Esophagus muscularis mucosa (tissue), 4 donors: ENCODE measurements around the gene NCOA3. TPM values are rescaled to one million over a fixed set of nuclear protein-coding genes. Genes with fewer than 3 reads are reported as not detected.
"Not testable (repeated sequence)": the region's sequence is repeated elsewhere in the genome, so short reads cannot be mapped to it uniquely, and the experiment has no call there.

Experiments used
- DNase-seq: peaks from one replicate; pipeline ENCODE4 v3.0.0-alpha.2; 2017; ENCODE audit errors: extremely low spot score
- H3K27ac ChIP-seq, 4 donors: fragments of 200-600 bp; sonication (generic); replicated peaks in 1 of 4; 1 replicate in 3 of 4; 2 replicates in 1 of 4; pipeline ENCODE4 v1.5.1; 2016 to 2019; ENCODE audit warnings: mild to moderate bottlenecking in 1 of 4
- H3K27me3 ChIP-seq, 4 donors: fragments of 200-600 bp; sonication (generic); one replicate each; pipeline versions ENCODE4 v1.5.1 to v1.6.0; 2016 to 2019
- H3K36me3 ChIP-seq, 4 donors: fragments of 200-600 bp; sonication (generic); one replicate each; pipeline ENCODE4 v1.5.1; 2016 to 2019
- H3K4me1 ChIP-seq, 4 donors: fragments of 200-600 bp; sonication (generic); one replicate each; pipeline ENCODE4 v1.5.1; 2016 to 2019
- H3K4me3 ChIP-seq, 4 donors: fragments of 200-600 bp; sonication (generic); 1 replicate in 2 of 4; 2 replicates in 2 of 4; pipeline ENCODE4 v1.5.1; 2016 to 2019; ENCODE audit warnings: mild to moderate bottlenecking in 4 of 4, moderate library complexity in 1 of 4
- H3K9me3 ChIP-seq, 4 donors: fragments of 200-600 bp; sonication (generic); 1 replicate in 3 of 4; 2 replicates in 1 of 4; pipeline ENCODE4 v1.5.1; 2016 to 2019
- EP300 ChIP-seq: sonication (generic); formaldehyde crosslinking; IDR thresholded peaks from one replicate; pipeline ENCODE4 v1.6.1; 2017; ENCODE audit warnings: antibody characterized with exemption
- POLR2A ChIP-seq: fragments of 450-650 bp; IDR thresholded peaks from one replicate; pipeline ENCODE4 v1.6.1; 2017; ENCODE audit warnings: antibody characterized with exemption, moderate library complexity, mild to moderate bottlenecking, low read depth
- POLR2AphosphoS5 ChIP-seq, 2 donors: sonication (generic); formaldehyde crosslinking; IDR thresholded peaks; one replicate each; pipeline ENCODE4 v1.6.1; 2017; ENCODE audit warnings: antibody characterized with exemption in 2 of 2
- WGBS: methylation state at CpG from one replicate; pipeline ENCODE4 v1.1.5; 2018; 5-methylcytosine and 5-hydroxymethylcytosine counted together
- intact Hi-C: fragments of 100-400 bp; cut with DNase I; formaldehyde crosslinking; loops from one replicate; pipeline ENCODE4 v1.15.1; 2023
- total RNA-seq, 4 donors: library from RNA; depleted of rRNA; stranded (reverse); fragments of >200 nt; gene quantifications; one replicate each; pipeline versions ENCODE4 v1.1.0 to v1.2.1, GENCODE V29; 2016
- TF ChIP-seq, protein P1 (sequence below), 3 experiments: fragments of 200-600 bp in 2 of 3; fragments of 450-650 bp in 1 of 3; sonication (generic) in 2 of 3; IDR thresholded peaks; one replicate each; pipeline ENCODE4 v1.5.1; 2017 to 2019; ENCODE audit warnings: antibody characterized with exemption in 3 of 3, mild to moderate bottlenecking in 2 of 3, moderate library complexity in 1 of 3

NCOA3 gene
- total RNA-seq, 4 donors from 2014 or later = 25.7 to 51.4 (median 35.8) TPM

DNA sequence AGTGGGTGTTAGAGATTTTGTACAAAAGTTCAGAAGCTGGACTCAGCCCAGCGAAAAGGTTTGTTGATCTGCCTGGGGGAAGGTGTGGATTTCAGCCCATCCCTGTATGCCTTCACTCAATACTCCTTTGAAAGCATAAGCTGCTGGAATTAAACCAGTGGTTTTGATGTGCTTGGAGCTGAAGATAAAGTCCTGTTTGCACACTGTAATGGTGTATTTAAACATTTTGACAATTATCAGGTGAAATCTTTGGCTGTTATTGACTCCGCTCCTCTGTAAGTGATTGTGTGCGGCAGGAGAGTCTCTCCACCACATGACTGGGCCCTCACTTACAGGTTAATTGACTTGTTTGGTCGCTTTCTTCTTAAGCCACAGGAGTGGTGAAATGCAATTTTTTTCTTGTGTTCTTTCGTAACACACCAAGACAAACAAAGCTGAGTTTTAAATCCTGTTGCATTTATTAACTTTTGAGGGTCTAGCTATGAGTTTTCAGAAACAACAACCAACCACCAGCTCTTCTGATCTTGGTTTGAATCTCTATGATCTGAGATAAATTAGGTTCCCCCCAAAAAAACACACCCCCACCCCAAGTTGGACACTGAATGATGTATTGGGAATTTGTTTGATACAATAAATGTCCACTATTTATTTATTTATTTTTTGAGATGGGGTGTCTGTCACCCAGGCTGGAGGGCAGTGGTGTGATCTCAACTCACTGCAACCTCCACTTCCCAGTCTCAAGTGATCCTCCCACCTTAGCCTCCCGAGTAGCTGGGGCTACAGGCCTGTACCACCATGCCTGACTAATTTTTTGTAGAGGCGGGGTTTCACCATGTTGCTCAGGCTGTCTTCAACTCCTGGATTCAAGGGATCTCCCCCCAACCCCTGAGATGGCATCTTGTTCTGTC is 46.3 kb upstream of the NCOA3 start:
- Histone ChIP-seq H3K4me1 (no peaks in the 10 kb centered on the region), H3K36me3 (no peaks in the 10 kb centered on the region), H3K9me3 (no peaks in the 10 kb centered on the region), H3K27me3 (no peaks in the 10 kb centered on the region), H3K4me3 (no peak overlapping the region), H3K27ac (no peak overlapping the region)
- 92% methylated on average over 7 of the region's 7 CpGs for WGBS
- intact Hi-C loops = no loop called here
- TF ChIP-seq EP300 = no peak
- TF ChIP-seq POLR2A = no peak
- TF ChIP-seq POLR2AphosphoS5 (IDR thresholded peaks at IDR 0.05) = no peak
- TF ChIP-seq, protein P1, sequence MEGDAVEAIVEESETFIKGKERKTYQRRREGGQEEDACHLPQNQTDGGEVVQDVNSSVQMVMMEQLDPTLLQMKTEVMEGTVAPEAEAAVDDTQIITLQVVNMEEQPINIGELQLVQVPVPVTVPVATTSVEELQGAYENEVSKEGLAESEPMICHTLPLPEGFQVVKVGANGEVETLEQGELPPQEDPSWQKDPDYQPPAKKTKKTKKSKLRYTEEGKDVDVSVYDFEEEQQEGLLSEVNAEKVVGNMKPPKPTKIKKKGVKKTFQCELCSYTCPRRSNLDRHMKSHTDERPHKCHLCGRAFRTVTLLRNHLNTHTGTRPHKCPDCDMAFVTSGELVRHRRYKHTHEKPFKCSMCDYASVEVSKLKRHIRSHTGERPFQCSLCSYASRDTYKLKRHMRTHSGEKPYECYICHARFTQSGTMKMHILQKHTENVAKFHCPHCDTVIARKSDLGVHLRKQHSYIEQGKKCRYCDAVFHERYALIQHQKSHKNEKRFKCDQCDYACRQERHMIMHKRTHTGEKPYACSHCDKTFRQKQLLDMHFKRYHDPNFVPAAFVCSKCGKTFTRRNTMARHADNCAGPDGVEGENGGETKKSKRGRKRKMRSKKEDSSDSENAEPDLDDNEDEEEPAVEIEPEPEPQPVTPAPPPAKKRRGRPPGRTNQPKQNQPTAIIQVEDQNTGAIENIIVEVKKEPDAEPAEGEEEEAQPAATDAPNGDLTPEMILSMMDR (IDR thresholded peaks at IDR 0.05) = no peak
- DNase-seq = no peak

DNA sequence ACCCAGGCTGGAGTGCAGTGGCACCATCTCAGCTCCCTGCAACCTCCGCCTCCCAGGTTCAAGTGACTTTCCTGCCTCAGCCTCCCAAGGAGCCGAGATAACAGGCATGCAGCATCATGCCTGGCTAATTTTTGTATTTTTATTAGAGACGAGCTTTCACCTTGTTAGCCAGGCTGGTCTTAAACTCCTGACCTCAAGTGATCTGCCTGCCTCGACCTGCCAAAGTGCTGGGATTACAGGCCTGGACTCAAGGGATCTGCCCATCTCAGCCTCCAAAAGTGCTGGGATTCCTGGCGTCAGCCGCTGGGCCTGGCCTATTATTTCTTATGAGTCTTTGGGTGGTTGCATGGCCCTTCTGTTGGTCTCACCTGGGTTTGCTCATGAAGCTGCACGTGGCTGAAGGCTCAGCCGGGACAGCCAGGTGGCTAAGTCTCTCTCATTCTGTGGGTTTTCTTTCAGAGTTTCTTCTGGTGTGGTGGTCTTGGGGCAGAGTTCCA is 45.6 kb upstream of the NCOA3 start:
- H3K4me1 ChIP-seq = no peaks in the 10 kb centered on the region
- no peaks in the 10 kb centered on the region for H3K27me3 ChIP-seq
- TF ChIP-seq POLR2AphosphoS5 (IDR thresholded peaks at IDR 0.05) = no peak
- no peak for TF ChIP-seq POLR2A
- no peak for TF ChIP-seq EP300
- TF ChIP-seq, protein P1 (IDR thresholded peaks at IDR 0.05) = no peak
- no peak overlapping the region for H3K27ac ChIP-seq
- 96% methylated on average over 8 of the region's 8 CpGs for WGBS
- no peak overlapping the region for H3K4me3 ChIP-seq
- no peaks in the 10 kb centered on the region for H3K36me3 ChIP-seq
- no peak for DNase-seq
- intact Hi-C loops = no loop called here
- no peaks in the 10 kb centered on the region for H3K9me3 ChIP-seq

DNA sequence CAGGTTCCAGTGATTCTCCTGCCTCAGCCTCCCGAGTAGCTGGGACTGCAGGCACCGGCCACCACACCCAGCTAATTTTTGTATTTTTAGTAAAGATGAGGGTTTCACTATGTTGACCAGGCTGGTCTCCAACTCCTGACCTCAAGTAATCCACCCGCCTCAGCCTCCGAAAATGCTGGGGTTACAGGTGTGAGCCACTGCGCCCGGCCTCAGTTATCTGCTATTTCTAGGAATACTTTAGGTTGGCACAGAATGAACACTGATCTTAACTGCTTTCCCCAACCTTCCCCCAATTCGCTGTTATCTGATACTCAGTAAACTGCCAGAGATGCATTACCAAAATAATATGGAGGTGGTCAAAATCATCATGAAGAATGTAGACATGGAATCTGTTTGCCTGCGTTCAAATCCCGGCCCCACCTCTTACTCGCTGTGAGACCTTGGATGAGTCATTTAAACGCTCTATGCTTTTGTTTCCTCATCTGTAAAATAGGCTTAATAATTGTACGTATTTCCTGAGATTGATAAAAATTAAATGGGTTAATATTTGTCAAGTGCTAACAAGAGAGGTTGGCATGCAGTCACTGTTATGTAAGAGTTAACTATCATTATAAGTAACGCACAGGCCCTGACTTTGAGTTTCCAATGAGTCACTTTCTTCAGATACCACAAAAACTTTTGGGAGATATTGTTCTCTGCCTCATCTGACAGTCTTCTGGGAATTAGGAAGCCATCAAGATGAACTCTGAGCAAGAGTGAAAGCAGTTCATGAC is 44.5 kb upstream of the NCOA3 start:
- WGBS = 94% methylated on average over 13 of the region's 13 CpGs
- no peak overlapping the region for H3K4me3 ChIP-seq
- no peaks in the 10 kb centered on the region for H3K27me3 ChIP-seq
- no peaks in the 10 kb centered on the region for H3K36me3 ChIP-seq
- no peak overlapping the region for H3K27ac ChIP-seq
- H3K4me1 ChIP-seq = no peaks in the 10 kb centered on the region
- no peaks in the 10 kb centered on the region for H3K9me3 ChIP-seq
- no peak for DNase-seq
- TF ChIP-seq, protein P1 (IDR thresholded peaks at IDR 0.05) = no peak
- no peak for TF ChIP-seq POLR2A
- no peak for TF ChIP-seq POLR2AphosphoS5 (IDR thresholded peaks at IDR 0.05)
- TF ChIP-seq EP300 = no peak
- intact Hi-C loops = no loop called here

DNA sequence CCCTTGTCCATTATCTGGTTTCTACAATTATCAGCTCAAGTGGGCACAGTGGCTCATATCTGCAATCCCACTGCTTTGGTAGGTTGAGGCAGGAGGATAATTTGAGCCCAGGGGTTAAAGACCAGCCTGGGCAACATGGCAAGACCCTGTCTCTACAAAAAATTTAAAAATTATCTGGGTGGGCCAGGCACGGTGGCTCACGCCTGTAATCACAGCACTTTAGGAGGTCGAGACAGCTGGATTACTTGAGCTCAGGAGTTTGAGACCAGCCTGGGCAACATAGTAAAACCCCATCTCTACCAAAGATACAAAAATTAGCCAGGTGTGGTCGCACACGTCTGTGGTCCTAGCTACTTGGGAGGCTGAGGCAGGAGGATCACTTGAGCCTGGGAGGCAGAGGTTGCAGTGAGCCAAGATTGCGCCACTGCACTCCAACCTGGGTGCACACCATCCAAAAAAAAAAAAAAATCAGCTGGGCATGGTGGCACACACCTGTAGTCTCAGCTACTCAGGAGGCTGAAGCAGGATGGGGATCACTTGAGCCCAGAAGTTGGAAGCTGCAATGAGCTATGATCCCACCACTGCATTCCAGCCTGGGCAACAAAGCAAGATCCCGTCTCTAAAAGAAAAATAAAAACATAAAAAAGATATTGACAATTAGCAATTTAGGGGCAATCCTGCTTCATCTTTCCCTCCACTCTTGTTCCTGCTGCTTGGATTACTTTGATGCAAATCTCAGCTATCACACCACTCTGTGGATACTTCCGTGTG is 43.2 kb upstream of the NCOA3 start:
- H3K27ac ChIP-seq, H3K36me3 ChIP-seq, intact Hi-C loops, H3K4me1 ChIP-seq, DNase-seq, H3K4me3 ChIP-seq, H3K27me3 ChIP-seq, H3K9me3 ChIP-seq: not testable (repeated sequence)
- WGBS = 94% methylated on average over 8 of the region's 8 CpGs
